Spleen (tissue), 11 donors: ENCODE results near the gene DDI1. TPM values are rescaled to one million over a fixed set of nuclear protein-coding genes. Genes with fewer than 3 reads are reported as not detected.

Source experiments
- DNase-seq: peaks from one replicate; pipeline ENCODE4 v3.0.0-alpha.2; 2020
- H3K27ac ChIP-seq, 8 donors: fragments of 200-600 bp; sonication (generic) in 7 of 8; 1 replicate in 4 of 8; 2 replicates in 4 of 8; pipeline versions ENCODE4 v1.5.0 to v1.8.0; 2016 to 2021; ENCODE audit warnings: inconsistent platforms in 4 of 8, mild to moderate bottlenecking in 4 of 8, moderate library complexity in 1 of 8
- H3K27me3 ChIP-seq, 7 donors: fragments of 200-600 bp; sonication (generic) in 6 of 7; replicated peaks in 1 of 7; 1 replicate in 4 of 7; 2 replicates in 3 of 7; pipeline versions ENCODE4 v1.5.0 to v1.8.0; 2016 to 2021; ENCODE audit warnings: inconsistent platforms in 3 of 7, mild to moderate bottlenecking in 1 of 7
- H3K36me3 ChIP-seq, 6 donors: fragments of 200-600 bp; sonication (generic) in 5 of 6; 1 replicate in 4 of 6; 2 replicates in 2 of 6; pipeline versions ENCODE4 v1.5.0 to v1.8.0; 2016 to 2021; ENCODE audit warnings: inconsistent platforms in 2 of 6
- H3K4me1 ChIP-seq, 6 donors: fragments of 200-600 bp; sonication (generic) in 5 of 6; 1 replicate in 3 of 6; 2 replicates in 3 of 6; pipeline versions ENCODE4 v1.5.0 to v1.8.0; 2016 to 2021; ENCODE audit warnings: inconsistent platforms in 3 of 6
- H3K4me3 ChIP-seq, 8 donors: fragments of 200-600 bp; sonication (generic) in 7 of 8; 1 replicate in 4 of 8; 2 replicates in 4 of 8; pipeline versions ENCODE4 v1.5.0 to v1.8.0; 2016 to 2021; ENCODE audit warnings: inconsistent platforms in 4 of 8, mild to moderate bottlenecking in 4 of 8, moderate library complexity in 2 of 8
- H3K9me3 ChIP-seq, 8 donors: fragments of 200-600 bp; sonication (generic) in 7 of 8; 1 replicate in 4 of 8; 2 replicates in 4 of 8; pipeline versions ENCODE4 v1.5.0 to v1.8.0; 2016 to 2021; ENCODE audit warnings: inconsistent platforms in 4 of 8
- CTCF ChIP-seq, 11 experiments: fragments of 200-600 bp in 7 of 11; fragments of 450-650 bp in 4 of 11; sonication (generic) in 4 of 11; IDR thresholded peaks in 8 of 11; conservative IDR thresholded peaks in 3 of 11; 1 replicate in 7 of 11; 2 replicates in 4 of 11; pipeline versions ENCODE4 v1.4.0 to v1.8.0; 2016 to 2021; ENCODE audit warnings: antibody characterized with exemption in 11 of 11, inconsistent platforms in 4 of 11, mild to moderate bottlenecking in 1 of 11
- POLR2A ChIP-seq, 3 donors: fragments of 450-650 bp; IDR thresholded peaks; one replicate each; pipeline ENCODE4 v1.5.1; 2017; ENCODE audit warnings: antibody characterized with exemption in 3 of 3, mild to moderate bottlenecking in 1 of 3
- POLR2AphosphoS5 ChIP-seq, 3 donors: sonication (generic); formaldehyde crosslinking; IDR thresholded peaks; one replicate each; pipeline ENCODE4 v1.5.1; 2017; ENCODE audit warnings: antibody characterized with exemption in 3 of 3
- WGBS, 5 donors: extraction: QIAGEN DNeasy Blood & Tissue Kit in 3 of 5; methylation state at CpG; one replicate each; pipeline versions ENCODE4 v1.1.5 to v1.1.7; 2013 to 2018; 5-methylcytosine and 5-hydroxymethylcytosine counted together
- intact Hi-C: fragments of 100-400 bp; cut with DNase I; formaldehyde crosslinking; loops from one replicate; pipeline ENCODE4 v1.15.0; 2023; ENCODE audit warnings: low total_unique reads
- polyA plus RNA-seq, 3 donors: library from polyadenylated mRNA; stranded (reverse); fragments of 200-250 nt; gene quantifications; one replicate each; pipeline ENCODE4 v1.2.1, GENCODE V29; 2013
- total RNA-seq, 7 donors: library from RNA; depleted of rRNA in 3 of 7; stranded (reverse); fragments of >200 nt in 3 of 7; fragmentation: NEBNext Ultra II Directional in 4 of 7; extraction: Animal tissue kit (Norgen Biotek cat#: 25700) in 4 of 7; gene quantifications; one replicate each; pipeline versions ENCODE4 v1.1.0 to v1.2.1, GENCODE V29; 2016 to 2021
- donor health status: healthy with polysubstance abuse.
- donor health status: DM: no; HTN: no; CAD: no; lungs with moderate emphysema.
- donor health status: DM: no; HTN: no; CAD: no.
- donor health status: Bipolar disorder and iron deficiency.
- donor health status: healthy.
- donor health status: DM: no; HTN: no; CAD: no.
- donor health status: DM: yes; HTN: yes; CAD: no.

The DDI1 gene
- total and polyA plus RNA-seq, 10 donors: not detected

GRCh38 chr11:104060004-104060794, 23.8 kb downstream of the DDI1 start:
- no peaks in the 10 kb centered on the region for H3K4me1 ChIP-seq
- TF ChIP-seq POLR2AphosphoS5 (IDR thresholded peaks at IDR 0.05) (no peak), POLR2A (IDR thresholded peaks at IDR 0.05) (no peak), CTCF (IDR thresholded peaks at IDR 0.05 in 8 of 11, conservative IDR thresholded peaks at IDR 0.05 in 3 of 11) (no peak)

GRCh38 chr11:104060820-104061219, 24.4 kb downstream of the DDI1 start:
- no peaks in the 10 kb centered on the region for H3K36me3 ChIP-seq
- WGBS, 5 donors: 25 to 49% (median 36%) methylated on average over 1 of the region's 1 CpG
- intact Hi-C loops: no loop called here

More at GRCh38 chr11:104060004-104060794, 23.8 kb downstream of the DDI1 start:
- Histone ChIP-seq H3K4me3 (no peak overlapping the region), H3K36me3 (no peaks in the 10 kb centered on the region), H3K9me3 (no peaks in the 10 kb centered on the region), H3K27me3 (no peaks in the 10 kb centered on the region), H3K27ac (no peak overlapping the region)
- intact Hi-C loops: no loop called here
- no peak for DNase-seq
- 51 to 91% (median 80%) methylated on average over 3 of the region's 3 CpGs for WGBS, 5 donors

GRCh38 chr11:104061853-104062521, 25.5 kb downstream of the DDI1 start:
- DNase-seq: no peak
- no peaks in the 10 kb centered on the region for H3K4me1 ChIP-seq
- TF ChIP-seq CTCF (IDR thresholded peaks at IDR 0.05 in 8 of 11, conservative IDR thresholded peaks at IDR 0.05 in 3 of 11): no peak
- no peak for TF ChIP-seq POLR2AphosphoS5 (IDR thresholded peaks at IDR 0.05)
- TF ChIP-seq POLR2A (IDR thresholded peaks at IDR 0.05): no peak

More at GRCh38 chr11:104060820-104061219, 24.4 kb downstream of the DDI1 start:
- H3K4me1 ChIP-seq: no peaks in the 10 kb centered on the region
- no peak for DNase-seq
- no peaks in the 10 kb centered on the region for H3K27me3 ChIP-seq
- no peak overlapping the region for H3K27ac ChIP-seq
- no peak overlapping the region for H3K4me3 ChIP-seq
- no peaks in the 10 kb centered on the region for H3K9me3 ChIP-seq
- TF ChIP-seq POLR2AphosphoS5 (IDR thresholded peaks at IDR 0.05): no peak
- no peak for TF ChIP-seq CTCF (IDR thresholded peaks at IDR 0.05 in 8 of 11, conservative IDR thresholded peaks at IDR 0.05 in 3 of 11)
- TF ChIP-seq POLR2A (IDR thresholded peaks at IDR 0.05): no peak

GRCh38 chr11:104064034-104064630, 27.7 kb downstream of the DDI1 start:
- H3K9me3 ChIP-seq: no peaks in the 10 kb centered on the region
- TF ChIP-seq CTCF (IDR thresholded peaks at IDR 0.05 in 8 of 11, conservative IDR thresholded peaks at IDR 0.05 in 3 of 11) (no peak), POLR2AphosphoS5 (IDR thresholded peaks at IDR 0.05) (no peak), POLR2A (IDR thresholded peaks at IDR 0.05) (no peak)
- no peaks in the 10 kb centered on the region for H3K27me3 ChIP-seq
- intact Hi-C loops: no loop called here
- 55 to 84% (median 73%) methylated on average over 5 of the region's 5 CpGs for WGBS, 5 donors
- no peaks in the 10 kb centered on the region for H3K4me1 ChIP-seq
- no peak overlapping the region for H3K27ac ChIP-seq
- no peaks in the 10 kb centered on the region for H3K36me3 ChIP-seq
- no peak for DNase-seq
- no peak overlapping the region for H3K4me3 ChIP-seq

More at GRCh38 chr11:104061853-104062521, 25.5 kb downstream of the DDI1 start:
- 55 to 78% (median 71%) methylated on average over 9 of the region's 9 CpGs for WGBS, 5 donors
- intact Hi-C loops: no loop called here
- Histone ChIP-seq H3K4me3 (no peak overlapping the region), H3K36me3 (no peaks in the 10 kb centered on the region), H3K27ac (no peak overlapping the region), H3K9me3 (no peaks in the 10 kb centered on the region), H3K27me3 (no peaks in the 10 kb centered on the region)
